Cardiac muscle cell (in vitro differentiated cells and primary cell): ENCODE data around the gene PPTC7. TPM values are rescaled to one million over a fixed set of nuclear protein-coding genes. Genes with fewer than 3 reads are reported as not detected.
"Not testable (repeated sequence)": the region's sequence is repeated elsewhere in the genome, so short reads cannot be mapped to it uniquely, and the experiment has no call there.

ENCODE experiments used
- DNase-seq, 2 donors: peaks; one replicate each; pipeline versions ENCODE4 v3.0.0 to v3.0.0-alpha.2; 2010 to 2017; ENCODE audit warnings: low read depth in 1 of 2, low spot score in 1 of 2
- H3K27ac ChIP-seq: fragments of 200-600 bp; sonication (generic); 2 replicates; pipeline ENCODE4 v1.5.1; 2016
- H3K27me3 ChIP-seq: fragments of 200-600 bp; sonication (generic); 2 replicates; pipeline ENCODE4 v1.6.0; 2016; ENCODE audit warnings: control low read depth
- H3K36me3 ChIP-seq: fragments of 200-600 bp; sonication (generic); 2 replicates; pipeline ENCODE4 v1.5.1; 2016; ENCODE audit warnings: control low read depth
- H3K4me1 ChIP-seq: fragments of 200-600 bp; sonication (generic); 2 replicates; pipeline ENCODE4 v1.8.1; 2017; ENCODE audit warnings: low read depth, mild to moderate bottlenecking, mixed run types
- H3K4me3 ChIP-seq: fragments of 200-600 bp; sonication (generic); 2 replicates; pipeline ENCODE4 v1.5.1; 2016; ENCODE audit warnings: mild to moderate bottlenecking
- H3K9me3 ChIP-seq: fragments of 200-600 bp; sonication (generic); 2 replicates; pipeline ENCODE4 v1.5.1; 2017; ENCODE audit warnings: low read depth, mild to moderate bottlenecking, control low read depth
- polyA plus RNA-seq: library from polyadenylated mRNA; unstranded; fragments of >200 nt; fragmentation: Nextera tagmentation; extraction: Ambion mirVana; gene quantifications from 2 replicates; pipeline ENCODE4 v1.2.1, GENCODE V29; 2016
- total RNA-seq: library from RNA; depleted of rRNA; stranded (reverse); fragments of >200 nt; gene quantifications from 2 replicates; pipeline ENCODE4 v1.2.3, GENCODE V29; 2016
- TF ChIP-seq, protein P1 (sequence below): IDR thresholded peaks from 2 replicates; pipeline ENCODE4 v1.5.1; 2012; ENCODE audit warnings: low read depth, mild to moderate bottlenecking, low read length

The PPTC7 gene
- total and polyA plus RNA-seq, 2 experiments from 2014 or later = 16.3 to 21.7 TPM

DNA sequence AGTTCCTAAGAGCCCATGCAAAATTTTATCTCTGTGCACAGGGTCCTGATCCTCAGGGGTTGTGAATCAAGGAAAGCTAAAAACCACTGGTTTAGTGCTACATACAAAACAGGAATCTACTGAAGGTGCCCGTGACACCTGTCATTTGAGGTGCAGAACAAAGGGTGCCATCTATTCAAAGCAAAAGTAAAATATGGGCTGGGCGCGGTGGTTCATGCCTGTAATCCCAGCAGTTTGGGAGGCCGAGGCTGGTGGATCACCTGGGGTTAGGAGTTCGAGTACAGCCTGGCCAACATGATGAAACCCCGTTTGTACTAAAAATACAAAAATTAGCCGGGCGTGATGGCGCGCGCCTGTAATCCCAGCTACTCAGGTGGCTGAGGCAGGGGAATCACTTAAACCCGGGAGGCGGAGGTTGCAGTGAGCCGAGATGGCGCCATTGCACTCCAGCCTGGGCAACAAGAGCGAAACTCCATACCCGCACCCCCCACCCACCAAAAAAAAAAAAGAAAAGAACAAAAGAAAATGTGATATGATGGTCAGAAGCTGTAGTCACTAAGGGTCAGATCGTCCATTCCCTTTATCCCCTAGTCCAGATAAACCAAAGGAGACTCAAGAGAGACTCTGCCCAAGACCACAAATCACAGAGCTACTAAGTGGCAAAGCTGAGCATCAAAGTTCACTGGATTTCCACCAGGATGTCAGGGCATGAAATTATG, 3.4 kb downstream of the PPTC7 start:
- Histone ChIP-seq H3K27ac (no peak overlapping the region), H3K4me1 (peaks cover 51% of the 10 kb centered on the region), H3K4me3 (no peak overlapping the region), H3K36me3 (no peaks in the 10 kb centered on the region), H3K27me3 (no peaks in the 10 kb centered on the region), H3K9me3 (no peaks in the 10 kb centered on the region)
- TF ChIP-seq, protein P1, sequence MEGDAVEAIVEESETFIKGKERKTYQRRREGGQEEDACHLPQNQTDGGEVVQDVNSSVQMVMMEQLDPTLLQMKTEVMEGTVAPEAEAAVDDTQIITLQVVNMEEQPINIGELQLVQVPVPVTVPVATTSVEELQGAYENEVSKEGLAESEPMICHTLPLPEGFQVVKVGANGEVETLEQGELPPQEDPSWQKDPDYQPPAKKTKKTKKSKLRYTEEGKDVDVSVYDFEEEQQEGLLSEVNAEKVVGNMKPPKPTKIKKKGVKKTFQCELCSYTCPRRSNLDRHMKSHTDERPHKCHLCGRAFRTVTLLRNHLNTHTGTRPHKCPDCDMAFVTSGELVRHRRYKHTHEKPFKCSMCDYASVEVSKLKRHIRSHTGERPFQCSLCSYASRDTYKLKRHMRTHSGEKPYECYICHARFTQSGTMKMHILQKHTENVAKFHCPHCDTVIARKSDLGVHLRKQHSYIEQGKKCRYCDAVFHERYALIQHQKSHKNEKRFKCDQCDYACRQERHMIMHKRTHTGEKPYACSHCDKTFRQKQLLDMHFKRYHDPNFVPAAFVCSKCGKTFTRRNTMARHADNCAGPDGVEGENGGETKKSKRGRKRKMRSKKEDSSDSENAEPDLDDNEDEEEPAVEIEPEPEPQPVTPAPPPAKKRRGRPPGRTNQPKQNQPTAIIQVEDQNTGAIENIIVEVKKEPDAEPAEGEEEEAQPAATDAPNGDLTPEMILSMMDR = no peak
- no peak for DNase-seq

DNA sequence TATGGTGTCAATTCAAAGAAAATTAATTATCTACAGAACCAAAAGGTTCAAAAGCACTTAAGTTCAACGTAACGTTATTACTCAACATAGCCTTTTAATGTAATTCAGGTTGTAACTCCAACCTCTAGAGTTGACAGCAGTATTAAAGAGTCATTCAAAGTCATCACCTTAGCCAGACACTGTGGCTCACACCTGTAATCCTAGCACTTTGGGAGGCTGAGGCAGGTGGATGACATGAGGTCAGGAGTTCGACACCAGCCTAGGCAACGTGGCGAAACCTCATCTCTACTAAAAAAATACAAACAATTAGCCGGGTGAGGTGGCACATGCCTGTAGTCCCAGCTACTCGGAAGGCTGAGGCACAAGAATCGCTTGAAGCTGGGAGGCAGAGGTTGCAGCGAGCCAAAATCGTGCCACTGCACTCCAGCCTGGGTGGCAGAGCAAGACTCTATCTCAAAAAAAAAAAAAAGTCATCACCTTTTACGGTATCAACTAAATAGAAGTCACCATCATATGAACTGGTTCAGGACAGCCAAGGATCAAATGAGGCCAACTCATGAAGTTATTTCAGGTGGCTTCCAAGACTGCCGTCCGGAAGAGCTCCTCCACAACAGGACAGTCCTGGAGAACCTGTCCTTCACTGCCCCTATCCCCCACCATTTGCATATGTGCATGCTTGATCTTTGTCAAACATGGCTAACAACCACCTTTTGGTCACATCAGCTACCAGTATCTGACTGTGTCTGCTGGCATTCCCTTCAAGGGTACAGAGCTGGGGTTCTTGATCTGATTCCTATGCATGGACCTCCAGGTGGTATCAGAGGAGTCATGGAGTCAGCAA, 4.2 kb downstream of the PPTC7 start:
- Histone ChIP-seq H3K27ac (no peak overlapping the region), H3K27me3 (no peaks in the 10 kb centered on the region), H3K4me1 (peaks cover 45% of the 10 kb centered on the region), H3K9me3 (no peaks in the 10 kb centered on the region), H3K4me3 (no peak overlapping the region), H3K36me3 (no peaks in the 10 kb centered on the region)
- no peak for DNase-seq
- TF ChIP-seq, protein P1 = no peak

- DNase-seq = peak in 1 of 2 donors; percentile 65
- H3K27me3 ChIP-seq = no peaks in the 10 kb centered on the region
- peaks cover 40% of the 10 kb centered on the region for H3K4me1 ChIP-seq
- H3K9me3 ChIP-seq = no peaks in the 10 kb centered on the region
- no peaks in the 10 kb centered on the region for H3K36me3 ChIP-seq
- no peak overlapping the region for H3K4me3 ChIP-seq
- TF ChIP-seq, protein P1 = no peak
- peak overlapping the region; percentile 49 for H3K27ac ChIP-seq
Measured at GRCh38 chr12:110577864-110578693, 5.0 kb downstream of the PPTC7 start.

GRCh38 chr12:110576504-110576903, 6.6 kb downstream of the PPTC7 start:
- TF ChIP-seq, protein P1 = no peak

GRCh38 chr12:110575326-110575725, 7.8 kb downstream of the PPTC7 start:
- Histone ChIP-seq H3K27me3 (no peaks in the 10 kb centered on the region), H3K4me1 (peaks cover 40% of the 10 kb centered on the region), H3K4me3 (peak overlapping the region; percentile 2), H3K9me3 (no peaks in the 10 kb centered on the region), H3K27ac (peak overlapping the region; percentile 78), H3K36me3 (no peaks in the 10 kb centered on the region)
- TF ChIP-seq, protein P1 = no peak
- peak in 1 of 2 donors; percentile 38 for DNase-seq

More at GRCh38 chr12:110576504-110576903, 6.6 kb downstream of the PPTC7 start:
- H3K4me1 ChIP-seq = peaks cover 40% of the 10 kb centered on the region
- DNase-seq = no peak
- H3K9me3 ChIP-seq = no peaks in the 10 kb centered on the region
- H3K36me3 ChIP-seq = no peaks in the 10 kb centered on the region
- no peak overlapping the region for H3K27ac ChIP-seq
- no peak overlapping the region for H3K4me3 ChIP-seq
- H3K27me3 ChIP-seq = no peaks in the 10 kb centered on the region

- H3K9me3 ChIP-seq, DNase-seq, H3K4me3 ChIP-seq, H3K27me3 ChIP-seq, H3K36me3 ChIP-seq: not testable (repeated sequence)
- Histone ChIP-seq H3K4me1 (peaks cover 40% of the 10 kb centered on the region), H3K27ac (peak overlapping the region; percentile 78)
Measured at GRCh38 chr12:110574717-110575230, 8.3 kb downstream of the PPTC7 start.
